GM19395 (cell line): ENCODE data around the gene SFT2D3.

Experiments used
- ATAC-seq: cut with Tn5 transposase; IDR thresholded peaks from one replicate; pipeline ENCODE4 v1.9.1; 2021; ENCODE audit warnings: mild to moderate bottlenecking, moderate library complexity; ENCODE audit not compliant: unreplicated experiment

The SFT2D3 gene

GRCh38 chr2:127664065-127664894 is 37.0 kb upstream of the SFT2D3 start:
- no peak for ATAC-seq

DNA sequence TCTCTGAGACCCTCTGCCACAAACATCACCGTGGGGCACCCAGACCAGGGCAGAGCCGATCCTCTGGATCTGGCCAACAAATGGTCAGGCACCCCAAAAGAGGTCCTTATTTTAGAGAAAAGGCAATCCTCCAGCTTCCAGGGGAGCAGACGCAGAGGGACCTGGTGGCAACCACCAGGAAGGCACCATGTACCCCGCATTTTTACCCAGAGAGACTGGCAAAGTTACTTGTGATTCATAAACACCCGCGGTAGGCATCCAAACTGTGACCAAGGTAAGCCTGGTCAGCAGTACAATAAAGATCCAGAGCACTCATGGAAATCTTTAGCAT is 36.4 kb upstream of the SFT2D3 start:
- ATAC-seq: no peak

DNA sequence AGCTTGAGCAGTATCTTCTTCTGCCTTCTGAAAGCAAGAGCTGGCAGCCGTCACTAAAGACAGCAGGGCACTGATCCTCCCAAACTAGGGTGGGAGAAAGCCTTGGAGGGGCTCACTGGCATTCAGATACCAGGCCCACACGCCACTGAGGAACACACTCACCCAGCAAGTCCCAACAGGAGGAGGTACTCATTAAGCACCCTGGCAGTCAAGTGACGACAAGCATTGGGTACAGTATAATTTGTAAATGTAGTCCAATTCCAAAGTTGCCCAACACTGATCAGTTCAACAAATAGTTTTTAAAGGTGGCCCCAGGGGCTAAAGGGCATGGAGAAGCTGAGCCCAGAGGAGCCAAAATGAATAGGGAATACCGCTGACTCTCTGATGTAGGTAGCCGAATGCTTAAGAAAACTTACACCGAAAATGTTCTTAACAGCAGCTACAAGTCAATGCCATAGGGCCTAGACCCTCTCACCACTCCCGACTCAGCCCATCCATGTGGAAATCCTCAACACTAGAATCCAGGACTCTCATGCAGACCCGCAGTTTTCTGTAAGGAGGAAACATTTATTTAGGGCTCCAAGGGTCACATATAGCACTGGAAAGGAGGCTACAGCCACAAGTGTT is 35.9 kb upstream of the SFT2D3 start:
- ATAC-seq: no peak

- no peak for ATAC-seq
These were observed 32.2 kb upstream of the SFT2D3 start for GRCh38 chr2:127669056-127669455.

DNA sequence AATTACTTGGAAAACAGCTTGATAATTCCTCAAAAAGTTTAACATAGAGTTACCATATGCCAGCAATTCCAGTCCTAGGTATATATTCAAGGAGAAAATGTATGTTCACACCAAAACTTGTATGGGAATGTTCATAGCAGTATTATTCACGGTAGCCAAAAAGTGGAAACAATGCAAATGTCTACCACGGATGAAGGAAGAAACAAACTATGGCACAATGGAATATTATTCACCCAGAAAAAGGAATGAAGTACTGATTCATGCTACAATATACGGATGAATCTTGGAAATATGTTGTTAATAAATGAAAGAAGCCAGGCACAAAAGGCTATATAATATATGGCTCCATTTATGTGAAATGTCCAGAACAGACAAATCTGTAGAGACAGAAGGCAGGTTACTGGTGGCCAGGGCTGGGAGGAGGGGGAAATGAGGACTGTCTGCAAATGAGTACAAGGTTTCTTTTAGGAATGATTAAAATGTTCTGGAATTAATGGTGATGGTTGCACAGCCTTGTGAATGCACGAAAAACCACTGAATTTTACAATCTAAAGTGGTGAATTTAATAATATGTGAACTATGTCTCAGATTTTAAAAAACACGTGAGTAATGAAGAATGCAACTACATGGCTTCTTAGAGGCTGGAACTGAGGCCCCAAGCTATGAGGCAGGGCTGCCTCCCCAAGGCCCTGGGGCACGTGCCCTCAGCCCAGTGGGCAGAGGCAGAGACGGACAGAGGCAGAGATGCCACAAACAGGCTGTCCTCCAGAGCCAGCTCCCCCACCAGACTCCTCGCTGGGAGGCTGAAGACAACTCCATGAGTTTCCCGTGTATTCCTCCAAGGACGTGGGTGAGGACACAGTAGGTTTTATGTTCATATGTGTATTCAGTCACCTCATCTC is 31.0 kb upstream of the SFT2D3 start:
- no peak for ATAC-seq

- ATAC-seq: no peak
These were observed 30.4 kb upstream of the SFT2D3 start for GRCh38 chr2:127670957-127671290.

DNA sequence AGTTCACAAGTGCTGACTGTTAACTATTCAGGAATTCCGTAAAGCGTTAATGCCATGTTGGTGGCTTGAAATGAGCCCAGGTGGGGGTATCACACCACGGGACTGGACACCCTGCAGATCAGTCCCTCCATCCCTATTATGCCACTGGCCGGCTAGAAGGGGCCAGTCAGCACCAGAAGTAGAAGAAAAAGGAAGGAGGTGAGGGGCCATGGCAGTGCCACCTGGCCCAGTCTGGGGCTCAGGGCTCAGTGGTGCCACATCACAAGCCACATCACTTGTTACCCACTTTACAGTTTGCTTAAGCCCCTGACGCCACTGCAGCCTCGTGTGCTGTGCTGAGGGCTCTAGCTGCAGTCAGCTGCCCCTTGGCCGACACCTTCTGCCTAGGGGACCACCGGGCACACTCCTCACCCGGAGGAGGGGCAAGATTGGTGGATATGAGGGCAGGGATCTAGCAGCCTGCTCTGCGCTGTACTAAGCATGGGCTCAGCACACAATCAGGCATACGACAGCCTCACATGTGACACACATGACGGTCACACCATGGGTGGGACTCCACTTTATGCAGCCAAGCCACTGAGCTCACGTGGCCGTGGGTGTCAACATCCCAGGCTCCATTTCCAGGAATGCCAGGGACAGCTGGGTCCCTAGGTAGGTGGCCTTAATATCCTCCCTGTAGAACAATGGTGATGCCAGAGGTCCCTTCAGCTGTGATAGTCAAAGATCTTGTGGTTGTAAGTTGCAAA is 29.6 kb upstream of the SFT2D3 start:
- no peak for ATAC-seq

- no peak for ATAC-seq
These were observed 28.7 kb upstream of the SFT2D3 start for GRCh38 chr2:127672341-127673224.

DNA sequence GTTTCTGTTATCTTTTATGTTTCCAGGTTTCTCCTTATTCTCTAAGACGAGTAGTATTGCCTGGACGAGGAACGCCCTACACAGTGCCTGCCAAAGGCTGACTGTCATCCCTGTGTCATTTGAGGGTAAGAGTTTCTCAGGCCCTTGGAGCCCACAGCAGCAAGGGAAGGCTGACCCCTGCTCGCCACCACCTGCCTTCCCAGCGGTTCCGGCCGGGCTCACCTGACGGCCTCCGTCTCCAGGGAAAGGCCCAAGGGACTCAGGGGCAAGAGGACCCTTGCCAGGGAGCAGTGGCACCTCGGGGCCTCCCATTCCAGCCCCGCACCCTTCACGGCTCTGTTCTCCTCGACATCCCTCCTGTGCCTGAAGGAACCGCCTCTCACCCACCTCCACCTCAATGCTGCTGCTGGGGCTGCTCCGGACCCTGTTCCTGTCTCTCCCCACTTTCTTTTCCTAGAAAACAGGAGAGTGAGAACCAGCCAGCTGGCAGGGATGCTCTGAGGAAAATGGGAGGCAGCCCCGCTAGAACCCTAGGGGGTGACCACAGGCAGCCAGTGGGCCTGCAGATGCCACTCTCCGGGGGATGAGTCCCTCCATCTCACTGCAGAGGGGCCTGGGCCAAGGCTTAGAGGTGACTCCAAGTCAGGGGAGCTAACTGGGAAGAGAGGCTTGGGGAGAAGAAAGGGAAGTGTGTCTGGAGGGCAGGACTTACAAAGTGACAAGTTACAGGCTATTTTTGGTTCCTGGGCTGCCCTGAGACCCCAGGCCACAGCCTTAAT is 27.8 kb upstream of the SFT2D3 start:
- ATAC-seq: no peak

GRCh38 chr2:127674241-127675209 is 26.8 kb upstream of the SFT2D3 start:
- no peak for ATAC-seq

GRCh38 chr2:127675331-127676261 is 25.7 kb upstream of the SFT2D3 start, which contains the start of gene LIMS2:
Gene LIMS2 (minus strand): TSS chr2:127675530. CDS start chr2:127675024, 506 bp downstream.
- no peak for ATAC-seq

GRCh38 chr2:127676906-127677305 is 24.4 kb upstream of the SFT2D3 start:
- ATAC-seq: no peak

DNA sequence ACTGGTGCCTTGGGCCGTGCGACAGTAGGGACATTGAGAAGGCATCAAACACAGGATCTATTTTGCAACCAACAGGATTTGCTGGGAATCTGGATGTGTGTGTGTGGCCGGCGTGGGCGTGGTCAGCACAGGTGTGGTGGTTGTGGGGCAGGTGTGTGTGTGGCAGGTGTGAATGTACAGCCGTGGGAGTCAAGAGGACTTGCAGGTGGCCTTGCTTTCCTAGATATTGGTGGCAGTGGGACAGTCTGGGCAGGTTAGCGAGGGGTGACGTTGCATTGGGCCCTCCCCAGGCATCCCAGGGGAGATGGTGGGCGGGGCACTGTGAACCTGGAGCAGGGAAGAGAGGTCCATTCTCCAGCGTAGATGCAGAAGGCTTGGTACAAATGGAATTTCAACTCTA is 22.8 kb upstream of the SFT2D3 start:
- ATAC-seq: no peak

DNA sequence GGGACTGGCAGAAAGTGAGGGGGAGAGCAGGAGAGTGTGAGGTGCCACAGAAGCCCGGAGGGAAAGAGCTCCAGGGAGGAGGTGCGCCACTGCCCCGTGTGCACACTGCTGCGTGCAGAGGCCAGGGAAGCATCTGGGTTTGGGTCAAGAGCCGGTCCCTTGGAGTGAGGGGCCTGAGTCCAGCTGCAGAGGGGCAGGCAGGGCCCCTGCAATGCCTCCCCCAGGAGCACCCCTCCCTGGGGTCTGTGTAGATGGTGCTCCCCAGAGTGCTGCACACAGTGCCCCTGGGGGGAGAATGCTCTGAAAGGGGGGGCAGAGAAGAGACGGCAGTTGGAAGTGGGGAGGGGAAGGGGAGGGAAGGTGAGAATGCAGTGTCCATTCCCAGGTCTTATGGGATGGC is 22.3 kb upstream of the SFT2D3 start:
- no peak for ATAC-seq

DNA sequence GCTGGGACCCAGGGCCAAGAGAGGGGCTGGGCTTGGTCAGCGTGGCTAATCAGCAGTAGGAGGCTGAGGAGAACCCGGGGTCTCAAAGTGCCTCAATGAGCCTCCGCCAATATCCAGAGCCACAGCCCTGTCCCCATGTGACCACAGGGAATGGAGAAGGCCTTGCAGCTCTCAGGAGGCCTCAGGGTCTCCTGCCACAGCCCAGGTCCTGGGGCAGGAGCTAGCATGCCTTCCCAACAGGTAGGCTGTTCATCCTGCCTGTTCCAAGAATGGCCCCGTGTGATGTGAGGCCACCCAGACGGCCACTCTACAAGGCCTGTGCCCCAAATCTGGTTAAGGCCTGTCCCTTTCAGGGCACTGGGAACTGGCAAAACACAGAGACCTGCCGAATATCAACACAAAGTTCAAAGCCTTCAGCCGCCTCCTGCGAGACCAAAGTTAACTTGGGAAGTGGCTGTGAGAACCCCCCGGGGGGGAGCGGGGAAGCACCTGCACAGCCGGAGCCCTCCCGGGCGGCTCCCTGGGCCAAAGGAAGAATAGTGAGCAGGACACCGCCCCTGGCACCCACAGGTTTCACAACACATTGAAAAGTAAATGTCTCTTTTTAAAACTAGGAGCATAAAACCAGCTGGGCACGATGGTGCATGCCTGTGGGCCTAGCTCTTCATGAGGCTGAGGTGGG is 21.5 kb upstream of the SFT2D3 start:
- ATAC-seq: no peak

DNA sequence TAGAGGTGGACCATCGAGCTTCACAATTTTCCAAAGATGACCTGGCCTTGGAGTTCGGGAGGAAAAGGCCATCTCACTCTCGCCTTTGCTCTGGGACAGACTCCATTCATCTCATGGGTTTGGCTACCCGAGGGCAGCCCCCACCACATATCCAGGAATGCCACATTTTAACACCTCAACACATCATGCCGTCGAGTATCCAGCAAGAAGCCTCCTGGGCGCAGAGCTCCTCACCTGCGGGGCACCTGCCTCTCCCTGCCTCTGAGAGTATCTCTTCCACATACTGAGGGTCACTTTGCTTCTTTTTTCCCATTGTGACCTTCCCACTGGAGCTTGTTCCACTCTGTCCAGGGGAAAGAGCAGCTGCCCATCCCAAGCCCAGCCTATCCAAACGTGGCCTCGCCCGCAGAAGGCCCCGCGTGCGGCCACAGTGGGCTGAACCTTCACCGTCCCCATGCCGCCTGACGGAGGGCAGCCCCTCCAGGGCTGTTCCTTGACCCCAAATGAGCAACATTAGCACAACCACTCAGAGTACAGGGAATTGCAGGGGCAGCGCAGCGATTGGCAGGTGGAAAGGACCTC is 20.5 kb upstream of the SFT2D3 start:
- ATAC-seq: no peak
